Upper lobe of left lung (tissue), 4 donors: ENCODE results near the gene HOXB7.

Source experiments
- CTCF ChIP-seq, 6 experiments: fragments of 450-650 bp in 4 of 6; fragments of 200-600 bp in 2 of 6; sonication (generic) in 2 of 6; IDR thresholded peaks; one replicate each; pipeline ENCODE4 v1.5.1; 2016 to 2019; ENCODE audit warnings: antibody characterized with exemption in 6 of 6
- POLR2A ChIP-seq, 4 donors: fragments of 450-650 bp; IDR thresholded peaks; one replicate each; pipeline ENCODE4 v1.5.1; 2016 to 2017; ENCODE audit warnings: antibody characterized with exemption in 4 of 4, mild to moderate bottlenecking in 2 of 4

DNA sequence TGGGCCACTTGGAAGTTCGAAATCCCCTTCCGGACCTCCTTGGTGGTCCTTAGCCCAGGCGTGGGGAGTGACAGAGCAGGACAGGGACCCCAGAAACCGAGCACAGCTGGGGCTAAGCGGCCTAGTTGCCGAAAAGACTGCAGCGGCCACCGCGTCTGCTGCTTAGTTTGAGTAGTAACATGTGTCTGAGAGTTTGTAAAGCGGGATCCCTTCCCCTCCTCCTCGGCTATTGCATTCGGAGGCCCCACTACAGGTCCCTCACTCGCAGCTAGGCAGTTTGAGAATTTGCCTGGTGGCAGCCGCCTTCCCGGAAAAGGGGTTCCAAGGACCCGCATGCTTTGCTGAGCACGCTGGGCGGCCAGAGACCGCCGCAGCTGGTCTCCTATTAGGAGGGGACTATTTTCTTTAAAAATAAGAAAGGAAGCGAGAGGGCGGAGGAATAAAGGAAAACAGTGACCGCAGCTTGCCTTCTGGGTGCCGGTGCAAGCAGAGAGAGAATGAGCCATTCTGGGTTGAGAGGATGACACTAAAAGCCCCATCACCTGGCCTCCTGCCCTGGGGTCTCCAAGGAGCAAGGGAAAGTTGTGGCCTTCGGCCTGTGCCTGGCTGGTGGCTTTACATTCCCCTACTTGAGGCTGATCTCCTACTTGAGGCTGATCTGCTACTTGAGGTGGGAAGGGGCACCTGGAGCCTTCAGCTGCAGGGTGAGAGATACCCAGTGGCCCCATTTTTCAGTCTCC is 16.1 kb downstream of the HOXB7 start:
- TF ChIP-seq CTCF (IDR thresholded peaks at IDR 0.05) (no peak), POLR2A (IDR thresholded peaks at IDR 0.05) (no peak)
